ENCODE data around the gene ZC3H12D.

DNA sequence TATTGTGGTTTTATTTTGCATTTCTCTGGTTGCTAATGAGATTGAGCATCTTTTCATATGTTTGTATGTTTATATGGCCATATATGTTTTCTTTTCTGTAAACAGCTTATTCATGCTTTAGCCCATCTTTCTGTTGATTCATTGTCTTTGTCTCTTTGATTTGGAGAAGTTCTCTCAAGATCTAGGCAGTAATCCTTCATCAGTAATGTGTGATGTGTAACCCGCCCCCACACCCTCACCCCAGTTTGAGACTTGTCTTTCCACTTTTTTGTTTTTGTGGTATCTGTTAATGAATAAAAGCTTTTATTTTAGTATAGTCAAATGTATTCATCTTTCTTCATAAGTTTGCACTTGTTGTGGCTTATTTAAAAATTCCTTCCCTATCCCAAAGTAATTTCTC lies 26.0 kb downstream of the ZC3H12D start:
- TF ChIP-seq CTCF (IDR thresholded peaks at IDR 0.05) (no peak), POLR2A (IDR thresholded peaks at IDR 0.05) (no peak)

Measured in lower leg skin (tissue), 3 donors.